ENCODE data around the gene ITSN1.

The ITSN1 gene

GRCh38 chr21:33691945-33692603 lies 49.8 kb downstream of the ITSN1 start:
- ChIA-PET POLR2A (no interaction called here), CTCF (interaction anchor here (1.5 kb wide), 1 partner anchor 59 kb away, joined by 3 read pairs; no protein-coding TSS in a partner anchor)
- TF ChIP-seq CTCF (IDR thresholded peaks at IDR 0.05; ENCODE audit: control extremely low read depth, extremely low read depth, low read depth, missing control alignments), result no peak
- no peak for DNase-seq (ENCODE audit: extremely low spot score)

- ChIA-PET CTCF (interaction anchor here (1.2 kb wide), 1 partner anchor 19 kb away, joined by 3 read pairs; no protein-coding TSS in a partner anchor), POLR2A (no interaction called here)
- no peak for DNase-seq (ENCODE audit: extremely low spot score)
- TF ChIP-seq CTCF (IDR thresholded peaks at IDR 0.05; ENCODE audit: control extremely low read depth, extremely low read depth, low read depth, missing control alignments), result no peak
Observed at GRCh38 chr21:33695813-33696212, 53.5 kb downstream of the ITSN1 start.

DNA sequence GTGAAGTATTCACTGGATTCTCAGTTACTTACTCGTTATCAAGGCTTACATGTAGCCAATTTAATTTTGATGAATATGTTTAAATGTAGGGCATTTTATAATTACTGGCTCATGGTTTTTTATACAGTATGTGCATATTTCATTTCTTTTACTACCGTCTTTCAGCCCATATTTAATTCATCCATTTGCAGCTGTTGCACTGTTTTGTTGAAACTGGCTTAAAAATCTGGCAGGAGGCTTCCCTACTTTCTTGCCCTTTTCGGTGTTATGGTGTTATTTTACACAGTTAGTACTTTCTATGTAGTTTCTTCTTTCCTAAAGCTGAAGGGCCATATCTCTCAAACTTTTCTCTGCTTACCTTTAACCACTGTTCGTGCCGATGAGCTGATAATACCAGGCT lies 54.2 kb downstream of the ITSN1 start:
- ChIA-PET CTCF (interaction anchor here (1.2 kb wide), 1 partner anchor 18 kb away, joined by 3 read pairs; no protein-coding TSS in a partner anchor), POLR2A (no interaction called here)
- no peak for TF ChIP-seq CTCF (IDR thresholded peaks at IDR 0.05; ENCODE audit: control extremely low read depth, extremely low read depth, low read depth, missing control alignments)
- no peak for DNase-seq (ENCODE audit: extremely low spot score)

GRCh38 chr21:33698087-33698860 lies 56.0 kb downstream of the ITSN1 start:
- CTCF ChIA-PET, result interaction anchor here (0.8 to 1.4 kb wide), 3 partner anchors 17 to 39 kb away, joined by 3 to 5 read pairs (median 3); no protein-coding TSS in a partner anchor
- POLR2A ChIA-PET, result no interaction called here
- no peak for DNase-seq (ENCODE audit: extremely low spot score)
- TF ChIP-seq CTCF (IDR thresholded peaks at IDR 0.05; ENCODE audit: control extremely low read depth, extremely low read depth, low read depth, missing control alignments), result no peak

DNA sequence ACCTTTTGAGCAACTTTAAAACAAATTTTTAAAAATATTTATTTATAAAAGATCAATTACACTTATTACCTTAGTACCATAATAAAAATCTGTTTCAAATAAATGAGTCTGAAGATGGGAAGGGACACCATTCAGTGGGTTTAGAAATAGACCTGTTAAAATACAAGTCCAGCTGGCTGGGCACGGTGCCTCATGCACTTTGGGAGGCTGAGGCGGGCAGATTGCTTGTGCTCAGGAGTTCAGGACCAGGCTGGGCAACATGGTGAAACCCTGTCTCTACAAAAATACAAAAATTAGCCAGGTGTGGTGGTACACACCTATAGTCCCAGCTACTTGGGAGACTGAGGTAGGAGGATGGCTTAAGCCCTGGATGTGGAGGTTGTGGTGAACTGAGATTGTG lies 57.0 kb downstream of the ITSN1 start:
- no peak for DNase-seq (ENCODE audit: extremely low spot score)
- no peak for TF ChIP-seq CTCF (IDR thresholded peaks at IDR 0.05; ENCODE audit: control extremely low read depth, extremely low read depth, low read depth, missing control alignments)
- POLR2A ChIA-PET, result no interaction called here
- CTCF ChIA-PET, result no interaction called here

DNA sequence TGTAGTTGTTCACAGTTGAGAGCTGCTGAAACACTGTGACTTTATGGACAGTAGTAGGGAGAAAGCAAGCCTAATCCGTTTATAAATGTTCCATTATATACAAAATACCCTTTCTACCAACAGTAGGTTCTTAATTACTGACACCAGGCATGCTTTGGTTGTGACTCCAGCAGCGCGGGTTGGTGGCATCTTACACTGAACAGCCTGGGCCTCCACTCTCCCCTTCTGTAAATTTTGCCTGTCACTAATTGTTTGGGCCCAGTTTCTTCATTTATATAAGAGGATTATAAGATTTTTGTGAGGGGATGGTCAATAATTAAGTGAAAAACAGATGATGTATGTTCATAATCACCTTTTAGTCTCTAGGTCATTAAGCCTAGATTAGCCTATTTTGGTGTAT lies 58.2 kb downstream of the ITSN1 start:
- ChIA-PET CTCF (no interaction called here), POLR2A (no interaction called here)
- DNase-seq (ENCODE audit: extremely low spot score), result no peak
- no peak for TF ChIP-seq CTCF (IDR thresholded peaks at IDR 0.05; ENCODE audit: control extremely low read depth, extremely low read depth, low read depth, missing control alignments)

All from GM10248 (cell line).